Measurements from ENCODE around the gene HRNR.
A peak's percentile ranks its signal among the peaks of the same experiment; 100 is the strongest.

DNA sequence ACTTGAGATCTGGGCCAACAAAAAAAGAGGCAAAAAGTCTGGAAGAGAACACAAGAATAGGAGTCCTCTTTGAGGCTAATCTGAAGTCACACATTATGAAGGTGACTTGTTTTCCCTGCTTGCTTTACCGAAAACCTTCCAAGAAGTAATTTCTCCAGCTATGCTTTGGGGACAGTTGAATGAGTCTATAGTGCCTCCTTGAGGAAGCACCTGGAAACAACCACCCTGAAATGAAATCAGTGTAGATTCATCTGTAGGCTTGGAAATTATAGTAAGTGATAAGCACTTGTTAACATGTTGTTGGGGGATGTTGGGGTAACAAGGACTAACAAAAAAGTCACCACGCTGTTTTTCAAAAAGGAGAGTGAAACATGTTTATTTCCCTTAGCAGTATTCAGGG lies 41.6 kb downstream of the HRNR start:
- TF ChIP-seq POLR2A (IDR thresholded peaks at IDR 0.05), result no peak
- TF ChIP-seq, protein P1, sequence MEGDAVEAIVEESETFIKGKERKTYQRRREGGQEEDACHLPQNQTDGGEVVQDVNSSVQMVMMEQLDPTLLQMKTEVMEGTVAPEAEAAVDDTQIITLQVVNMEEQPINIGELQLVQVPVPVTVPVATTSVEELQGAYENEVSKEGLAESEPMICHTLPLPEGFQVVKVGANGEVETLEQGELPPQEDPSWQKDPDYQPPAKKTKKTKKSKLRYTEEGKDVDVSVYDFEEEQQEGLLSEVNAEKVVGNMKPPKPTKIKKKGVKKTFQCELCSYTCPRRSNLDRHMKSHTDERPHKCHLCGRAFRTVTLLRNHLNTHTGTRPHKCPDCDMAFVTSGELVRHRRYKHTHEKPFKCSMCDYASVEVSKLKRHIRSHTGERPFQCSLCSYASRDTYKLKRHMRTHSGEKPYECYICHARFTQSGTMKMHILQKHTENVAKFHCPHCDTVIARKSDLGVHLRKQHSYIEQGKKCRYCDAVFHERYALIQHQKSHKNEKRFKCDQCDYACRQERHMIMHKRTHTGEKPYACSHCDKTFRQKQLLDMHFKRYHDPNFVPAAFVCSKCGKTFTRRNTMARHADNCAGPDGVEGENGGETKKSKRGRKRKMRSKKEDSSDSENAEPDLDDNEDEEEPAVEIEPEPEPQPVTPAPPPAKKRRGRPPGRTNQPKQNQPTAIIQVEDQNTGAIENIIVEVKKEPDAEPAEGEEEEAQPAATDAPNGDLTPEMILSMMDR (IDR thresholded peaks at IDR 0.05), result peak; percentile 23 to 86 (median 52)

Data from esophagus squamous epithelium (tissue), 4 donors.